Measurements from ENCODE around the gene ISG15.
"Not testable (repeated sequence)": the region's sequence is repeated elsewhere in the genome, so short reads cannot be mapped to it uniquely, and the experiment has no call there.

The ISG15 gene

DNA sequence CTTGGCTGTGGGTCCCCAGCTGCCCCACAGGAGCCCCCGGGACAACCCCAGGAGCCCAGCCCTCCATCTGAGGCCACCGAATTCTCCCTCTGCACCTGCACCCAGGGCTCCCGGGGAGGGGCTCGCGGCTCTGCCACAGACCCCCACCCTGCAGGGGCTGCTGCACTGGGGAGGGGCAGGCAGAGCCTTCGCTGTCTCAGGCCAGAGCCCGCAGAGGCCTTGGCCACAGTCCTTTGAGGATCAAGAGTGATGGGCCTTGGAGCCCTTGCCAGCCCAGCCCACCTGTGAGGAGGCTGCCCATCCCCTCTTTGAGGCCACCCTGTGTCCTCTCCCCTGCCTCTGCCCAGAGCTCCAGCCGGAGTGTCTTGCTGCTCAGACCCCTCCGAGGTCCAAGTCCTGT, 37.9 kb upstream of the ISG15 start:
- DNase-seq (ENCODE audit: low read depth), result no peak

DNA sequence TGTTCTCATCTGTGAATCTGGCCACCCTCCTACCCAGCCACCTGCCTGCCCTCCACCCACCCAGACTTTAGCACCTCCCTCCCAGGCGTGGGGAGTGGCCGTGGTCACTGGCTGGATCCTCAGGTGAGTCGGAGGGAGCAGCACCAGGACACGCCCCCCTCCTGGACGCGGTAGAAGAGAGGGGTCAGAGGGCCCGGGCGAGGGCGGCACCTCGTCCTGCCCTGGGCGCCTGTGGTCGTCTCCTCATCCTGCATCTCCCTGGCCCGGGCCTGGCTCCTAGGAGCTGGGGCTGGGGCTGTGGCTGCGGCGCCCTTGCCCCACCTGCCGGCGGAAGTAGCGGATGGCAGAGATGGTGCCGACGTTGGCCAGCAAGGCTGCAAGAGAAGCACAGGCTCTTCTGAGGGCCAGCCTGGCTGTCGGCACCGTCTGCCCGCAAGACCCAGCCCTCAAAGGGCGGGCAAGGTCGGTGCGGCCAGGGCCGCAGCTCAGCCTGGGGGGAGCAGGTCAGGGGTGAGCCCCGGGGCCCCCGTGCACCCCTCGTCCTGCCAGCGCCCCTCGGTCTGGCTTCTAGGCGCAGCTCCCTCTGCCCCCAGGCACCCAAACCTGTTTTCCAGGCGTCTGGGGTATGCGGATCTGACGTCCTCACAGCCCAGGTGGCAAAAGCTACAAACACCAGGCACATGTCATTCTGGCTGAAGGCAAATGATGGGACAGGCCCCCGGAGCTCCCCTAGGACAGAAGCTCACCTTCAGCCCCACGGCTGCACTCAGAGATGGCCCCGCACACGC, 37.2 kb upstream of the ISG15 start:
- no peak for DNase-seq (ENCODE audit: low read depth)

DNA sequence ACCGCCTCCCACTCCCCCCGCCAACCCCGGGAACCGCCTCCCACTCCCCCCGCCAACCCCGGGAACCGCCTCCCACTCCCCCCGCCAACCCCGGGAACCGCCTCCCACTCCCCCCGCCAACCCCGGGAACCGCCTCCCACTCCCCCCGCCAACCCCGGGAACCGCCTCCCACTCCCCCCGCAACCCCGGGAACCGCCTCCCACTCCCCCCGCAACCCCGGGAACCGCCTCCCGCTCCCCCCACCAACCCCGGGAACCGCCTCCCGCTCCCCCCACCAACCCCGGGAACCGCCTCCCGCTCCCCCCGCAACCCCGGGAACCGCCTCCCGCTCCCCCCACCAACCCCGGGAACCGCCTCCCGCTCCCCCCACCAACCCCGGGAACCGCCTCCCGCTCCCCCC, 36.5 kb upstream of the ISG15 start:
- not testable (repeated sequence) for DNase-seq (ENCODE audit: low read depth)

DNA sequence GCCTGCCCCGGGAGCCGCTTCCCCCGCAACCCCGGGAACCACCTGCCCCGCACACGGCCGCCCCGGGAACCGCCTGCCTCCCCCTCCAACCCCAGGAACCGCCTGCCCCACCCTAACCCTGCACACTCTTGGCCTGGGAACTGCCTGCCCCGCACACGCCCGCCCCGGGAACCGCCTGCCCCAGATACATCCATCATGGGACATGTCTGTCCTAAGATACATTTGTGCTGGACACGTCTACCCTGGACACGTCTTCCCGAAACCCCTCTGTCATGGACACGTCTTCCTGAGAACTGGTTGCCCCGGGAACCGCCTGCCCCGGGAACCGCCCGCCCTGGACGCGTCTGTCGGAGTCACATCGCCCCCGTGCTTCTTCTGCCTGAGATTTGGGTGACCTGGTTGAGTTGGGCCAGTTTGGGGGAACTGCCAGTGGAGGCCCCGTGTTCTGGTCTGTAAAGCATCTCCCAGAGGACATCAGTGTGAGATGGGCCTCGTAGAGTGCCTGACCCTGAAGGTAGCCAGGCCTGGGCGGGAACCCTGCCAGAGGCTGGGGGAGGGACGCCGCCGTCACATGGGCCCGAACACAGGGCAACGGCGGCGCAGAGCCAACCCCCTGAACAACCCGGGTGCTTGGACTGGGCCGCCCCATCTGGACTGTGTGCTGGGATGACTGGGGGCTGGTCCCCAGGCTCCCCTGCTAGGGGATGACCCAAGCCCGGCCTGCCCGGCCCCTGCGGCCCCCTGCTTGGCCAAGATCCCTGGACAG, 35.0 kb upstream of the ISG15 start:
- no peak for DNase-seq (ENCODE audit: low read depth)

DNA sequence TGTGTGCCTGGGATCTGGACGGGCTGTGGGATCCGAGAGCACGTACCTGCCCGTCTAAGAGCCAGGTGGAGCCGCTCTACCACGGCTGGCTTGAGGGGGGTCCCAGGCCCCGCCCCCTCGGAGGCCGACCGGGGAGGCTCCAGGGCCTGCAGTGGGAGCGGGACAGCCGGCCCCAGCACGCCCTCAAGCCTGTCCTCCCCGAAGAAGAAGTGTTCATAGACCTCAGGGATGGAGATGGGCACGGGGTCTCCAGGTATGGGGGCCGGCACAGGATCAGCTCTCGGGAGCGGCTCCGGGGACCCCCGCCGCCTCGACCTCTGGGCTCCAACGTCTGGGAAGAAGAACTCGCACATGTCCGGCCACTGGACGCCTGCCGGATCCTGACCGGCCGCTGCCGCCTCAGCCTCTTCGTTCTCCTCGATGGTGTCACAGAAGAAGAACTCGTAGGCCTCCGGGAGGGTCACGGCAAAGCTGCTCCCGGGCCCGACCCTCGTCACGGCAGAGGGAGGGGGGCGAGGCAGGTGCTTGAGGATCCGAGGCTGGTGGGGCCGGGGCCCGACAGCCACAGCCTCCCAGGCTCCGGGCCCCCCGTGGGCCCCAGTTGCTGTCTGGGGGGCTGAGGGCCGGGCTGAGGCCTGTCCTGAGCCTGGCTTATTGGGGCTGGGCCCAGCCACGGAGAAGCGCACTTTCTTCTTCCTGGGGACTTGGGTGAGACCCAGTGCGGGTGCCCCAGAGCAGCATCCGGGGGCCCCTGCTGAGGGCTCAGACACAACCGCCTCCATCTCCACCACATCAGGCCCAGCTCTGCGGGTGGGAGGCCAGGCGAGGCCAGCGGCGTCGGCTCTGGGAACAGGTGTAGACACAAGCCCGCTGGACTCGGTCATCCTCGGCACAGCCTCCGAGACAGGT, 34.2 kb upstream of the ISG15 start:
- no peak for DNase-seq (ENCODE audit: low read depth)

DNA sequence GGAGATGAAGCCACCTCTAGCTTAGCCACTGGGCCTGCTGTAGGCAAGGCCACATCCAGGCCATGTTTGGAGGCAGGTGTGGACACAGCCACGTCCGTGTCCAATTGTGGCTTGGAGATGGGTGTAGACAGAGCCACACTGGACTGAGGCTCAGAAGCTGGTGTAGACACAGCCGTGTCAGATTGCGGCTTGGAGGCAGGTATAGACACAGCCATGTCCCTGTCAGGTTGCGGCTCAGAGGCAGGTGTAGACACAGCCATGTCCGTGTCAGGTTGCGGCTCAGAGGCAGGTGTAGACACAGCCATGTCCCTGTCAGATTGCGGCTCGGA, 33.6 kb upstream of the ISG15 start:
- DNase-seq (ENCODE audit: low read depth), result no peak

DNA sequence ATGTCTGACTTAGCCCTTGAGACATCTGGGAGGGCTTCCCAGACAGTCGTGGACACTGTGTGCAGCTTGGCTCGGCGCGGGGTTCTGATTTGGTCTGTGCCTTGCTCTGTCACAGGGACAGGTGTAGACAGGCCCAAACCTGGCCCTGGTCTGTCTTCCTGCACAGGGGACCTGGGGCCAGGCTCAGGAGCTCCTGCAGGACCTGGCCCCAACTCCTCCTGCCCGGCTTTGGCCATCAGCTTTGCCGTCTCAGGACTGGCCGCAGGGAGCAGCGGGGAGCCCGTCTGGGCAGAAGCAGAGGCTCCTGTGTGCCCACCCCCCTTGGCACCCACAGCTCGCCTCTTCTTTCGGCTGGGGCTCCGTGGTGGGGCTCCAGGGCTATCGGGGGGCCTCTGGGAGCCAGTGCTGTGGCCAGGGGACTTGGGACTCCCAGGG, 33.1 kb upstream of the ISG15 start:
- DNase-seq (ENCODE audit: low read depth), result no peak

DNA sequence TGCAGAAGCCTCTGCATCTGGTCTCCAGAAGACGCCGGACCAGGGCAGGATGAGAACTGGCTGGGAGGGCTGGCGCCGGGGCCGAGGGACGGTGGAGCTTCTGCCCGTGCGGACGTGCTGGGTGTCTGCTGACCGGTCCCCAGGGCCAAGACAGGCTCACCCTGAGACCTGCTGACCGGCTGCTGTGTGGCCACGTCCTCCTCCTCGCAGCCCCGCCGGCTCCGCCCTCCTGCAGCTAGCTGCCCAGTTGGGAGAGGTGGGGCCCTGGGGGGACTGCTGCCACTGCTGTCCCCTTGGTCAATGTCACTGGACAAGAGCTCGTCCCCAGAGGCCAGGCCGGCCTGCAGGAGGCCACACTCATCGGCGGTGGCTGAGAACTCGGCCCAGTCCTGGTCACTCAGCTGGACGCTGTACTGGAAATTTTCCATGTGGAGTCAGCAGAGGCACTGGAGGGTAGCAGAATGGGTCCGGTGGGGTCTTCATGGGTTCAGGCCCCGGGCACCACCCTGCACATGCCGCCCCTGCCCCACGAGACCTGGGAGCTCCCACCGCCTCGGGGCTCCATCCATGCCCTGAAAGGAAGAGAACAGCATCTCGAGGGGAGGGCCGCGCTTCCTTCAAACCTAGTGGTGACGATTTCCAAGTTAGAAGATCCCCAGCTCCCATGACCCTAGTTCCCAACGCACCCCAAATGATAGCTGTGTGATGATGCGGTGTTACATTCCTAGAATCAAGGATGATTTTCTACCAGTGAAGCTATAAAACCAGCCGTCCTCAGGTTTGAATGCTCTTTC, 32.5 kb upstream of the ISG15 start:
- DNase-seq (ENCODE audit: low read depth), result no peak

DNA sequence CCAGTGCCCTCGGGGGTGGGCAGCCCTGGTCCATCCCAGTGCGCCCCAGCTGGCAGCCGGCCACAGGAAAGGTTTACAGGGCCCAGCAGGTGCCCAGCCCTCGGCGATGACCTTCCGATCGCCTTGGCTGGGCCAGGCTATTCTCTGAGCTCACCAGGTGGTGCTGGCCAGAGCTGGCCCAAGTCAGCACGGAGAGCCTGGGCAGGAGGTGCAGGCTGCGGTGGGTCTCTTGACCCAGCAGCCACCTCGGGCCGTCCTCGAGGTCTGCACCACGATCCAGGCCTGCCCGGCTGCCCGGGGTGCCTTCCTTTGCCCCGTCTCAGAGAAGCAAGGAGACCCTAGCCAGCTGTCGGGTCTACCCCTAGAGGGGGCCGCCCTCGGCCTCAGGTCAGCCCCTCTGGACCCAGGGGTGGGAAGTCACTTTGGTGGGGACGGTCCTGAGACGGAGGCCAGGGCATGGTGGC, 31.8 kb upstream of the ISG15 start:
- DNase-seq (ENCODE audit: low read depth), result no peak

DNA sequence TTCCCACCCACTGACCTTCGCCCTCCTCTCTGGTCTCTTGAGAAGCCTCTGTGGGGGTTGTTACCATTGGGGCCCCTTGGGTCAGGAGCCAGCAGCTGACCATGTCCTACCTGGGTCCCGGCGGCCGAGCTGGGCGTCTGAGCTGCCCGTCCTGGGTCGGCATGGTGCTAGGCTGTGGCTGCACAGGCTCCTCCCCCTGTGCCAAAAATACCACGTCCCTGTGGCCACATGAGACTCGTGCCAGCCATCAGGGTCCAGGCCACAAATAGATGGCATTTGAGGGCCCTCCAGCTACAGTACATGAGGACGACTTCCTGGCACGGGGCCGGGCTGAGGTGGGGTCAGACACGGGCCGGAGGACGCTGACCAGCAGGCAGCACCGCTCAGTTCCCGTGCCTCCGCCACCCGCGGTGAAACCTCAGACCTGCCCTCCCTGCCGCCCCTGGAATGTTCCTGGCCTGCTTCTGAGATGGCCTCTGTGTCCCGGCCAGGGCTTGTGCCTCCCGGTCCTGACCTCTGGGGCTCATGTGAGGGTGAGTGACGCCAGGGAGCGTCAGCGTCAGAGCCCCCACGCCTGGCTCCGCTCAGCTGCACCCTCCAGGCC, 31.2 kb upstream of the ISG15 start, which contains the start of gene PERM1:
PERM1 (minus strand) TSS at position 139 of the 604 bp plus-strand sequence. CDS start 1,064 bp downstream, outside the sequence.
- DNase-seq (ENCODE audit: low read depth), result no peak

DNA sequence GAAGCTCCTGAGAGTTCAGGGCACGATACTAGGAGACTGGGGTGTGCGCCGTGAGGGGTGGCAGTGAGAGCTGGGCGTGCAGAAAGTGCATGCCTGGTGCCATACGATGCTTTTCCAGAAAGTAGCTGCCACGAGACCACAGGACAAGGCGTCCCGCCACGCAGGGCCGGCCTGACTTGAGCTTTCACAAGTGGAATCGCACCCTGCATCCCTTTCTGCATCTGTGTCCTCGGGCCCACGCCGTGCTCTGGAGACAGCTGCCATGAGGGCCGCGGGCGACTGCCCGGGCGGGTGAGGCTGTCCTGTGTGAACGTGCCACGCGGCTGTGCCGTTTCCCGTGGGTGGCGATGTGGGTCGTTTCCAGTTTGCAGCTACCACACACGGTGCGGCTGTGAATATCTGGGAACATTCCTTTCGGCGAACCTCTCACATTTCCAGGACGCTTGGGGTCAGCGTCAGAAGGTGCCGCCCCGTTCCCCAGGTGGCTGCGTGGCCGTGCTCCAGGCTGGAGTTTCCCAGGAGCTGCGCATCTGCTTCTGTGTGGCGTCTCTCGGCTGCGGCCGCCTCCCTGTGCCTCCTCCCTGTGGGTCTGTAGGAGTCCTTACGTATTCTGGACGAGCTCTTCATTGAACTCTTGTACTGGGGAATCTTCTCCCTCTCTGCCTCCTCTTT, 30.4 kb upstream of the ISG15 start:
- DNase-seq (ENCODE audit: low read depth), result no peak

DNA sequence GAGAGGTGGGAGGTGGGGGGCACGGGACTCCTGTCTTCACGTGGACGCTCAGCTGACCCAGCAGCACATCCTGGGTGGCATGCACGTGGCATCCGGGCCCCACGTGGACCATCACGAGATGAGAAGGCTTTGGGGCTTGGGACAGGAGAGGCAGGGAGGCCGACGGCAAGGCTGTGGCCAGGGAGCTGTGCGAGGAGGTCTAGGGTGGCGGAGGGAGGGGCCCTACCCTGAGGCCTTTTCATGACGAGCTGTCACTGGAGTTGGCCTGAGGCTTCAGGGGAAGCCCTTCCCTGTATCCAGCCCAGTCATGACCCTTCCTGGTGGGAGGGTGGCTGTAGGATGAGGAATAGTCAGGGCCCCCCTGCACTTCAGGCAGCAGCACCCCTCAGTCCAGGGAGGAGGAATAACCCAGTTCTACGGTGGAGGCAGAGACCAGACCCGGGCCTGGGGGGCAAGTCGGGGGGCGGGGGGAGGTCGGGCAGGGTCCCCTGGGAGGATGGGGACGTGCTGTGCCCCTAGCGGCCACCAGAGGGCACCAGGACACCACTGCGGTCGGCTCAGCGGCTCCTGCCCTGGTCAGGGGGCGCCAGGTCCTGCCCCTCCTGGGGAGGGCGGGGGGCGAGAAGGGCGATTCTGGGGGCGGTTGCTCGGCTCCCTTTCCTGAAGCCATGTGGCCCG, 29.4 kb upstream of the ISG15 start:
- DNase-seq (ENCODE audit: low read depth), result no peak

DNA sequence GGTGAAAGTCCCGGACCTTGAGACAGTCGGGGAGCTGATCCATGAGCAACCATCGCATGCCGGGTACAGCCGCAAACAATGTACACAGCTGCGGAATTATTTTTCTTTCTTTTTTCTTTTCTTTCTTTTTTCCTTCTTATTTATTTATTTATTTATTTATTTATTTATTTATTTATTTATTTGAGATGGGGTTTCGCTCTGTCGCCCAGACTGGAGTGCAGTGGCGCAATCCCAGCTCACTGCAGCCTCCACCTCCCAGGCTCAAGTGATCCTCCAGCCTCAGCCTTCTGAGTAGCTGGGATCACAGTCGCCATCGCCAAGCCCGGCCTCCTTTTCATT, 28.9 kb upstream of the ISG15 start:
- no peak for DNase-seq (ENCODE audit: low read depth)

DNA sequence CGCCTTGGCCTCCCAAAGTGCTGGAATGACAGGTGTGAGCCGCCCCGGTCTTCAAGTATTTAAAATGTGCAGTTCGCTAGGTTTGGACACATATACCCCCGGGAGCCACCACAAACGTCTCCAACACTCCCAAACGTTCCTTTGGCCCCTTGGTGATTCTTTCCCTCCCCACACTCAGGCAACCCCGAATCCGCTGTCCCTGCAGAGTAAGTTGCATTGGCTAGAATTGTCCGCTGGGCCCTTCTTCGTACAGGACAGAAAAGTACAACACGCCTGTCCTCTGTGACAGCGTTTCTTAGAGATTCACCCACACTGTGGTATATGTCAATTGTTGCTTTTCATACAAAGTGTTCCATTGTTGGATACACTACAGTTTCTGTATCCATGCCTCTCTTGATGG, 28.2 kb upstream of the ISG15 start:
- no peak for DNase-seq (ENCODE audit: low read depth)

DNA sequence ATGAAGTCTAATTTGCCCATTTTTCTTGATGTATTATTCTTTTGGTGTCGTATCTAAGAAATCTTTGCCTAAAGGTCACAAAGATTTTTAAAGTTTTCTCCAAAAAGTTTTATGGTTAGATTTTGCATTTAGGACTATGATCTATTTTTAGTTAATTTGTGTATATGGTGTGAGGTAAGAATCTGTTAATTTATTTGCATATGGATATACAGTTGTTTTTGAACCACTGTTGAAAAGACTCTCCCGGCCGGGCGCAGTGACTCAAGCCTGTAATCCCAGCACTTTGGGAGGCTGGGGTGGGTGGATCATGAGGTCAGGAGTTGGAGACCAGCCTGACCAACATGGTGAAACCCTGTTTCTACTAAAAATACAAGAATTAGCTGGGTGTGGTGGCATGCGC, 25.2 kb upstream of the ISG15 start:
- DNase-seq (ENCODE audit: low read depth), result not testable (repeated sequence)

DNA sequence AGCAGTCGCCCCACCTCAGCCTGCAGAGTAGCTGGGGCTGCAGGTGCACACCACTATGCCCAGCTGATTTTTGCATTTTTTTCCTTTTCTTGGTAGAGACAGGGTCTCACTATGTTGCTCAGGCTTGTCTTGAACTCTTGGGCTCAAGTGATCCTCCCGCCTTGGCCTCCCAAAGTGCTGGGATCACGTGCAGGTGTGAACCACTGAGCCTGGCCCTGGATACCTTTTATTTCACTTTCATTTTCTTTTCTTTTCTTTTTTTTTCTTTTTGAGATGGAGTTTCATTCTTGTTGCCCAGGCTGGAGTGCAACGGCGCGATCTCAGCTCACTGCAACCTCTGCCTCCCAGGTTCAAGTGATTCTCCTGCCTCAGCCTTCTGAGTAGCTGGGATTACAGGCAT, 22.0 kb upstream of the ISG15 start:
- not testable (repeated sequence) for DNase-seq (ENCODE audit: low read depth)

DNA sequence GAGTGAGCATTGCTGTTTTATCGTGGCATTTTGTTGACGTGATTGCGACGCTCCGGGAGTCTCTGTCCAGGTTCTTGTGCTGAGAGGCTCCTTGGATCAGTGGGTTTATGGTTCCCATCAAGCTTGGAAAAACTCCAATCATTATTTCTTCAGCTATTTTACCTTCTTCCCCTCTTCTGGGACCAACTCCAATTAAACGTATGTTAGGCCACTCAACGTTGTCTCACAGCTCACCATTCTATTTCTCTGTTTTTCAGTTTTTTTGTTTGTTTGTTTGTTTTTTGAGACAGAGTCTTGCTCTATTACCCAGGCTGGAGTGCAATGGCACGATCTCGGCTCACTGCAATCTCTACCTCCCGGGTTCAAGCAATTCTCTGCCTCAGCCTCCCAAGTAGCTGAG, 21.4 kb upstream of the ISG15 start:
- DNase-seq (ENCODE audit: low read depth), result no peak

DNA sequence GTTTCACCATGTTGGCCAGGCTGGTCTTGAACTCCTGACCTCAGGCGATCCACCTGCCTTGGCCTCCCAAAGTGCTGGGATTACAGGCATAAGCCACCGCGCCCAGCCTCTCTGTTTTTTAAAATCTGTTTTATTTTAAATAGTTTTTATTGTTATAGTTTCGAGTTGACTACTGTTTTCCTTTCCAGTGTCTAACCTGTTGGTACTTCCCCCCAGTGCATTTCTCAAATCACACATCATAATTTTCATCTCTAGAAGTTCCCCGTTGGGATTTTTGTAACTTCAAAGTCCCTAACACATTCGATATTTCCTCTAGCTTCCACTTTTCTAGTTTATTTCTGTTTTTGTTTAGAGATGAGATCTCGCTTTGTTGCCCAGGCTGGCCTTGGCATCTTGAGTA, 20.9 kb upstream of the ISG15 start:
- DNase-seq (ENCODE audit: low read depth), result no peak

DNA sequence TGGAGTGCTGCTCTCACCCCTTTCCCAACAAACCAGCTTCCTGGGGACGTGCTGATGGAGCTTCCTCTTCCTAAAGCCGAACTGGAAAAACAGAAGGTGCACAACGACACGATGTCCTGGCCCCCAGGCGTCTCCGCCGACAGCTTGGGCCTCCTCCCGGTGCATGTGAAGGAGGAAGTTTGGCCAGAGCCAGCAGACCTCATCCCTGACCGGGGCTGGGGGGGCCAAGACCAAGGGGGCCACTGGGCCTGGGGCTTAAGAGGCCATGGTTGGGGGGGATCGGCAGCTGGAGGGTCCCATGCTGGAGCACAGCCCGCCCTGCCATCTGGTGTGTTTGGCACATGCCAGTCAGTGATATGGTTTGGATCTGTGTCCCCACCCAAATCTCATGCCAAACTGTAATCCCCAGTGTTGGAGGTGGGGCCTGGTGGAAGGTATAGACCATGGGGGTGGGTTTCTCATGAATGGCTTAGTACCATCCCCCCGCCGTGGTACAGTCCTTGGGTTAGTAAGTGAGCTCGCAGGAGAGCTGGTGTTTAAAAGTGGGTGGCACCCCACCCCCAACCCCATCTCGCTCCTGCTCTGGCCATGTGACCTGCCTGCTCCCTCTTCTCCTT, 19.8 kb upstream of the ISG15 start:
- no peak for DNase-seq (ENCODE audit: low read depth)

DNA sequence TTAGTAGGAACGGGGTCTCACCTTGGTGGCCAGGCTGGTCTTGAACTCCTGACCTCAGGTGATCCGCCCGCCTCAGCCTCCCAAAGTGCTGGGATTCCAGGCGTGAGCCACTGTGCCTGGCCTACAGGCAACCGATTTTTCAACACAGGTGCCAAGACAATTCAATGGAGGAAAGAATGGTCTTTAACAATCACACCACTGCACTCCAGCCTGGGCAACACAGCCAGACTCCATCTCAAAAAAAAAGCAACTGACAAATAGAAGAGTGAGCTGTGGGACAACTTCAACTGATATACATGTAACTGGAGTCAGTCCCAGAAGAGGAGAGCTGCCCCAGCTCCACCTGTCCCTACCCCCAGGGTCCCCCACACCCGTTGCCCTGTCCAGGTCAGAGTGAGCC, 18.8 kb upstream of the ISG15 start:
- DNase-seq (ENCODE audit: low read depth), result not testable (repeated sequence)
